ENCODE data around the gene DOCK6. TPM values are rescaled to one million over a fixed set of nuclear protein-coding genes. Genes with fewer than 3 reads are reported as not detected.

The DOCK6 gene
- total and polyA plus RNA-seq, 11 donors = 21.6 to 57.8 (median 38.5) TPM

- TF ChIP-seq CTCF (IDR thresholded peaks at IDR 0.05) (no peak), POLR2A (IDR thresholded peaks at IDR 0.05) (no peak)
- Histone ChIP-seq H3K36me3 (no peaks in the 10 kb centered on the region), H3K4me1 (peaks cover 0 to 30% (median 13%) of the 10 kb centered on the region in 12 donors), H3K27ac (no peak overlapping the region), H3K9me3 (no peaks in the 10 kb centered on the region), H3K27me3 (no peaks in the 10 kb centered on the region), H3K4me3 (no peak overlapping the region)
- 81 to 95% (median 93%) methylated on average over 4 of the region's 4 CpGs for WGBS, 4 donors
- ATAC-seq (no peak), DNase-seq (no peak)
- intact Hi-C loops (cut with DNase I) = loop anchor here (5.0 to 10.0 kb wide), 9 partner anchors 57 to 297 kb away; partner anchors contain the start of genes ELAVL3 (in 6 of the 10), SWSAP1 (in 6 of the 10), CCDC159 (in 1 of the 10) and ODAD3 (in 1 of the 10)
Observed at GRCh38 chr19:11290256-11290655, 27.9 kb upstream of the DOCK6 start.

GRCh38 chr19:11288349-11288748 is 26.0 kb upstream of the DOCK6 start:
- Histone ChIP-seq H3K27me3 (no peaks in the 10 kb centered on the region), H3K9me3 (no peaks in the 10 kb centered on the region), H3K27ac (no peak overlapping the region), H3K4me1 (peaks cover 0 to 24% (median 9%) of the 10 kb centered on the region in 12 donors), H3K4me3 (no peak overlapping the region), H3K36me3 (no peaks in the 10 kb centered on the region)
- no peak for DNase-seq
- ATAC-seq = no peak
- TF ChIP-seq CTCF (IDR thresholded peaks at IDR 0.05) (peak in 10 of 12 donors; percentile 14 to 39 (median 30)), POLR2A (IDR thresholded peaks at IDR 0.05) (no peak)
- 84 to 87% (median 84%) methylated on average over 7 of the region's 7 CpGs for WGBS, 4 donors
- intact Hi-C loops (cut with DNase I) = loop anchor here in 7 of 10 donors (2.0 to 10.0 kb wide), 4 partner anchors 46 to 154 kb away; no protein-coding TSS in a partner anchor

- ATAC-seq (peak; percentile 80 to 94 (median 86)), DNase-seq (peak in 4 of 5 donors; percentile 61 to 75 (median 68))
- intact Hi-C loops (cut with DNase I) = loop anchor here in 7 of 10 donors (2.0 to 10.0 kb wide), 4 partner anchors 44 to 152 kb away; no protein-coding TSS in a partner anchor
- Histone ChIP-seq H3K27me3 (peaks cover 0 to 8% (median 0%) of the 10 kb centered on the region in 9 donors), H3K9me3 (no peaks in the 10 kb centered on the region), H3K27ac (peak overlapping the region; percentile 8 to 81 (median 66)), H3K4me3 (no peak overlapping the region), H3K4me1 (peaks cover 0 to 22% (median 8%) of the 10 kb centered on the region in 12 donors), H3K36me3 (no peaks in the 10 kb centered on the region)
- no peak for TF ChIP-seq POLR2A (IDR thresholded peaks at IDR 0.05)
- TF ChIP-seq CTCF (IDR thresholded peaks at IDR 0.05) = peak in 11 of 12 donors; percentile 20 to 70 (median 52)
- 33 to 53% (median 40%) methylated on average over 6 of the region's 6 CpGs for WGBS, 4 donors
Observed at GRCh38 chr19:11286312-11286974, 24.1 kb upstream of the DOCK6 start.

GRCh38 chr19:11284515-11284914 is 22.2 kb upstream of the DOCK6 start:
- TF ChIP-seq CTCF (IDR thresholded peaks at IDR 0.05) (no peak), POLR2A (IDR thresholded peaks at IDR 0.05) (no peak)
- no peaks in the 10 kb centered on the region for H3K36me3 ChIP-seq
- WGBS, 4 donors = 60 to 76% (median 68%) methylated on average over 6 of the region's 6 CpGs
- H3K4me1 ChIP-seq = peaks cover 0 to 25% (median 11%) of the 10 kb centered on the region in 12 donors
- intact Hi-C loops (cut with DNase I) = loop anchor here in 2 of 10 donors (10.0 kb wide), 1 partner anchor 150 kb away; no protein-coding TSS in a partner anchor
- no peaks in the 10 kb centered on the region for H3K9me3 ChIP-seq
- DNase-seq = no peak
- no peak for ATAC-seq
- peaks cover 0 to 8% (median 0%) of the 10 kb centered on the region in 9 donors for H3K27me3 ChIP-seq
- H3K4me3 ChIP-seq = no peak overlapping the region
- H3K27ac ChIP-seq = peak overlapping the region in 3 of 12 donors; percentile 30 to 54 (median 37)
